ENCODE results near the gene NOP16. TPM values are rescaled to one million over a fixed set of nuclear protein-coding genes. Genes with fewer than 3 reads are reported as not detected.

Gene NOP16
- total RNA-seq, 2 experiments from 2014 or later, result 71.8 to 75.1 TPM

DNA sequence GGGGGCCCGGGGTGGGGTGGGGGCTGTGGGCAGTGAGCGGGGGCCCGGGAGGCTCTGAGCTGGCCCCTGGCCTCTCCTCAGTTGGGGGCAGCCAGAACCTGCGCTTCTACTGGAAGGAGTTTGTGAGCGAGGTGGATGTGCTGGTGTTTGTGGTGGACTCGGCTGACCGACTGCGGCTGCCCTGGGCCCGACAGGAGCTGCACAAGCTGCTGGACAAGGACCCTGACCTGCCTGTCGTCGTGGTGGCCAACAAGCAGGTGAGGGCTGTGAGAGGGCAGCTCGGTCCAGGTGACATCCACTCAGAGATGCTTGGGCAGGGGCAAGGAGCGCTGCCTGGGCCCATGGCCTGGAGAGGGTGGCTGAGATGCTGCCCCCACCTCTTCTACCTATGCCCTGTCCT is 19.7 kb downstream of the NOP16 start:
- Mint-ChIP-seq H3K27ac (no peak overlapping the region), H3K4me3 (no peak overlapping the region), H3K27me3 (no peaks in the 10 kb centered on the region), H3K36me3 (ENCODE audit: low read depth) (peaks cover 20% of the 10 kb centered on the region), H3K9me3 (no peaks in the 10 kb centered on the region), H3K4me1 (ENCODE audit: low read depth) (peaks cover 15% of the 10 kb centered on the region)
- DNase-seq, result no peak
- ChIA-PET POLR2A (interaction anchor here (2.0 to 2.6 kb wide), 2 partner anchors 14 to 17 kb away, joined by 5 to 14 read pairs; no protein-coding TSS in a partner anchor), CTCF (no interaction called here)
- intact Hi-C loops (cut with micrococcal nuclease), result no loop called here
- no peak for ATAC-seq
- TF ChIP-seq, protein P1, sequence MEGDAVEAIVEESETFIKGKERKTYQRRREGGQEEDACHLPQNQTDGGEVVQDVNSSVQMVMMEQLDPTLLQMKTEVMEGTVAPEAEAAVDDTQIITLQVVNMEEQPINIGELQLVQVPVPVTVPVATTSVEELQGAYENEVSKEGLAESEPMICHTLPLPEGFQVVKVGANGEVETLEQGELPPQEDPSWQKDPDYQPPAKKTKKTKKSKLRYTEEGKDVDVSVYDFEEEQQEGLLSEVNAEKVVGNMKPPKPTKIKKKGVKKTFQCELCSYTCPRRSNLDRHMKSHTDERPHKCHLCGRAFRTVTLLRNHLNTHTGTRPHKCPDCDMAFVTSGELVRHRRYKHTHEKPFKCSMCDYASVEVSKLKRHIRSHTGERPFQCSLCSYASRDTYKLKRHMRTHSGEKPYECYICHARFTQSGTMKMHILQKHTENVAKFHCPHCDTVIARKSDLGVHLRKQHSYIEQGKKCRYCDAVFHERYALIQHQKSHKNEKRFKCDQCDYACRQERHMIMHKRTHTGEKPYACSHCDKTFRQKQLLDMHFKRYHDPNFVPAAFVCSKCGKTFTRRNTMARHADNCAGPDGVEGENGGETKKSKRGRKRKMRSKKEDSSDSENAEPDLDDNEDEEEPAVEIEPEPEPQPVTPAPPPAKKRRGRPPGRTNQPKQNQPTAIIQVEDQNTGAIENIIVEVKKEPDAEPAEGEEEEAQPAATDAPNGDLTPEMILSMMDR (IDR thresholded peaks at IDR 0.05), result no peak

DNA sequence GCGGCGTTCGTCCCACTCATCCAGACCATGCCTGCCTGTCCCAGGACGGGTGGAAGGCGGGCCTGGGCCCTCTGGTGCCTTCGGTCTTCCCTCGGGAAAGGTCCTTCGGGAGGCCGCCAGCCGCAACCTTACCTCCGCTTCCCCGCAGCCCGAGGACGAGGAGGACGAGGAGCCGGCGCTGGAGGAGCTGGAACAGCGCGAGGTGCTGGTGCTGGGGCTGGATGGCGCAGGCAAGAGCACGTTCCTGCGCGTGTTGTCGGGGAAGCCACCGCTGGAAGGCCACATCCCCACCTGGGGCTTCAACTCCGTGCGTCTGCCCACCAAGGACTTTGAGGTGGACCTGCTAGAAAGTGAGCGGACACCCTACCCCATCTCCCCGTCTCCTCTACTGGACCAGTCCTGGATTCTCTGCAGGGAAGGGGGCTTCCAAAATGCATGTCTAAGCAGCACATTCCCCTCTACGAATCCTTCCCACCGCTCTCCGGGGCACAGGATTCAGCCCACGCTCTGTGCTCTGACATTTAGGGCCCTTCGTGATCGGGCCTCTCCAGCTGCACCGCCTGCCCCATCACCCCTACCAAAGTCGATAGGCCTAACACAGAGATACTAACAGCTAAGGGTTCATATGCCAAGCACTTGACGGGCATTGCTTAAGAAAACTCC is 22.0 kb downstream of the NOP16 start:
- TF ChIP-seq, protein P1 (IDR thresholded peaks at IDR 0.05), result no peak
- no peak for ATAC-seq
- peaks cover 20% of the 10 kb centered on the region for H3K36me3 Mint-ChIP-seq (ENCODE audit: low read depth)
- intact Hi-C loops (cut with micrococcal nuclease), result no loop called here
- POLR2A ChIA-PET, result interaction anchor here (1.3 to 2.1 kb wide), 3 partner anchors 15 to 22 kb away, joined by 5 to 7 read pairs (median 6); partner anchors contain the start of genes HIGD2A and NOP16
- H3K27ac Mint-ChIP-seq, result peak overlapping the region; percentile 76
- CTCF ChIA-PET, result no interaction called here
- H3K27me3 Mint-ChIP-seq, result no peaks in the 10 kb centered on the region
- peak overlapping the region; percentile 75 for H3K4me3 Mint-ChIP-seq
- DNase-seq, result no peak
- H3K4me1 Mint-ChIP-seq (ENCODE audit: low read depth), result peaks cover 21% of the 10 kb centered on the region
- no peaks in the 10 kb centered on the region for H3K9me3 Mint-ChIP-seq

DNA sequence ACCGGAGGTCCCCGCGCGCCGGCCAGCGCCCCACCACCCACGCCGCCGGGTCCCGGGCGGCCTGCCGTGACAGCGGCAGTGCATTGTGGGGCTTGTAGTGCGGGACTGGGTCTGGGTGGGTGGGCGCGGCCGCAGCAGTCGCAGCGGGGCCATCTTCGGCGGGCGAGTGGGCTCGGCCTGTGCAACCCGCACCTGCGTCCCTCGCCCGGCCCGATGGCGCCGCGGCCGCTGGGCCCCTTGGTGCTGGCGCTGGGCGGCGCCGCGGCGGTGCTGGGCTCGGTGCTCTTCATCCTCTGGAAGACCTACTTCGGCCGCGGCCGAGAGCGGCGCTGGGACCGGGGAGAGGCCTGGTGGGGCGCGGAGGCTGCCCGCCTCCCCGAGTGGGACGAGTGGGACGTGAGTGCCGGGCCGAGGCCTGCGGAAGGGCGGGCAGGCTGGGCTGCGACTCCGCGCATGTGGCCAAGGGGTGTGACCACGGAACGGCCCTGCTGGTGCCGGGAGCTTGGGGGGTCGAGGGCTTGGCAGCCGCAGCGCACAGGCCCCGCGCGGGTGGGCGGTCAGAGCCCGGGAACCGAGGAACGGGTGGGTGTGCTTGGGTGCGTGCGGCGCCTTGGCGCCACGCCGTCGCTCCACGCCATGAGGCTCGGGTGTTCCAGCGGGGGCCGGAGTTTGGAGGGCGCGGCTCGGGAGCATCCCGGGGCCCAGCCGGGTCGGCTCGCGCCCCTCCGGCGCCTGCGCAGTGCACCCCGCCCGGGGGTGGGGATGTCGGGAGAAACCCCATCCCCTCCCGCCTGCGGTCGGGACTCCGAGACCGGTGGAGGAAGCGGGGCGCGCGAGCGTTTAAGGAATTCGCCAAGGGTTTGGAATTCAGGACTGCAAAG is 22.8 kb downstream of the NOP16 start, which contains the start of gene ARL10:
Gene ARL10, plus strand, starts transcription at position 137 of the 881 bp plus-strand sequence. Its CDS starts 77 bp downstream, at position 214.
- Mint-ChIP-seq H3K4me3 (peak within 1 kb of the TSS; percentile 77), H3K9me3 (no peaks in the 10 kb centered on the region), H3K4me1 (ENCODE audit: low read depth) (peaks cover 21% of the 10 kb centered on the region), H3K27me3 (no peaks in the 10 kb centered on the region), H3K36me3 (ENCODE audit: low read depth) (peaks cover 18% of the 10 kb centered on the region), H3K27ac (peak within 1 kb of the TSS; percentile 67)
- DNase-seq (peak; percentile 69), ATAC-seq (peak; percentile 42)
- intact Hi-C loops (cut with micrococcal nuclease), result no loop called here
- POLR2A ChIA-PET, result interaction anchor here (2.1 kb wide), 2 partner anchors 16 to 23 kb away, joined by 6 to 7 read pairs; partner anchors contain the start of genes HIGD2A and NOP16
- CTCF ChIA-PET, result no interaction called here
- TF ChIP-seq, protein P1 (IDR thresholded peaks at IDR 0.05), result no peak

DNA sequence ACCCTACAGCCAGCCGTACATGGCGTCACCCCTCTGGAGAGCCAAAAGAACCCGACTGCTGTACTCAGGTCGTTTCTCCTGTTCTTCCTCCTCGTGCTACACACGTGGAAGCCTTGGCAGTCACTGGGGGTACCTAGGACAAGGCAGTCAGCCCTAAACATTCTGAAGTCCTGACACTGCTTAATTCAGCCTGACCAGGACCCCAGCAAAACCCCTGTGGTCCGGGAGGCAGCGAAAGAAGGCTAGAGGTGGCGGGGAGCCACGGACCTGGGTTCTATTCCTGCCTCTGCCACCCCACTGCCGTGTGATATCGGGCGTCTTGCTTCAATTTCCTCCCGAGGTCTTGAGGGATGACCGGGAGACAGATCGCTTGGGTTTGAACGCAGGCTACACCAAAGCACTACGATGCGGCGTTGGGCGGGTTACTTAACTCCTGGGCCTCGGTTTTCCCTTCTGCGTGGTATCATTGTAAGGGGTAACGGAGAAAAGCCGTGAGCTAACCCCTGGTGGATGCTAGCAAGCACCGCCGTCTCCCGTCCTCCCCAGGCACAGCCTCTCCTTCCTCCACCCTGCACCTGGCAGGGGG is 23.5 kb downstream of the NOP16 start:
- Mint-ChIP-seq H3K4me1 (ENCODE audit: low read depth) (peaks cover 21% of the 10 kb centered on the region), H3K36me3 (ENCODE audit: low read depth) (peaks cover 19% of the 10 kb centered on the region), H3K4me3 (peak overlapping the region; percentile 77), H3K9me3 (no peaks in the 10 kb centered on the region), H3K27me3 (no peaks in the 10 kb centered on the region), H3K27ac (peak overlapping the region; percentile 67)
- ATAC-seq (no peak), DNase-seq (no peak)
- intact Hi-C loops (cut with micrococcal nuclease), result no loop called here
- POLR2A ChIA-PET, result interaction anchor here (2.1 kb wide), 1 partner anchor 17 kb away, joined by 6 read pairs; no protein-coding TSS in a partner anchor
- TF ChIP-seq, protein P1 (IDR thresholded peaks at IDR 0.05), result no peak
- CTCF ChIA-PET, result no interaction called here

All from activated CD8-positive, alpha-beta T cell treated with anti-CD3 and anti-CD28 coated beads for 36 hours (primary cell).